ENCODE results near the gene PER1.
A peak's percentile ranks its signal among the peaks of the same experiment; 100 is the strongest.

Gene PER1

DNA sequence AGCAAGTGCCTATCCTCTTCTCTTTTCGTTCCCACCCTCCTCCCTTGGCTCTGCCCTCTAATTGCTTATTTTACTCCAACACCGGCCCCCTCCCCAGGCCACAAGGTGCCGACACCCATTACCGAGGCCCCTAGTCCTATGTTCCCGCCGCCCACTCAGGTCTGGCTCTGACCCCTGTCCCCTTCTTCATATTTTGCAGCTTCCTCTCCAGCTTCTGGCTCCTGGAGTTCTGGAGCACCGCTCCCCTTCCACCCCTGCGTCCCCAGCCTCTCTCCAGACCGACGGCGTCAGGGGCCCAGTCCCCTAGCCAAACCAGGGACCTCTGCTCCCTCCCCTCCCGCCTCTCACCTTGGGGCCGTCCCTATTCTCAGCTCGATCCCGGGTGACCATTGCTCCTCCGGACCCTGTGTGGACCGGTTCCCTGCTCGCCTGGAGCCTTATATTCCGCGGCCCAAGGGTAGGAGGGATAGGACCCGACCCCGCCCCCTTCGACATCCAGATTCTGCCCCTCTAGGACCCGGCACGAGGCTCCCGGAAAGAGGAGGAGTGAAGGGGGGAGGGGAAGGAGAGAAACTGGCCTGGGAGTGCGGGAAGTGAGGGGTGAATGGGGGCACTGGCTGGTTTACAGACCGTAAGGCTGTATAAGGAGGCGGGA lies 28.4 kb downstream of the PER1 start, which contains the start of gene HES7:
TSS of gene HES7 (minus strand) at position 412 of the 655 bp plus-strand sequence. CDS start at position 390, 22 bp downstream.
- peak; percentile 14 for DNase-seq (ENCODE audit: low read depth)
- TF ChIP-seq, protein P1, sequence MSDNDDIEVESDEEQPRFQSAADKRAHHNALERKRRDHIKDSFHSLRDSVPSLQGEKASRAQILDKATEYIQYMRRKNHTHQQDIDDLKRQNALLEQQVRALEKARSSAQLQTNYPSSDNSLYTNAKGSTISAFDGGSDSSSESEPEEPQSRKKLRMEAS (IDR thresholded peaks at IDR 0.05; ENCODE audit: low read depth, low read length), result no peak
- no peak for TF ChIP-seq POLR2A (IDR thresholded peaks at IDR 0.05; ENCODE audit: extremely low read depth, insufficient read length)
- no peak for TF ChIP-seq MYC (IDR thresholded peaks at IDR 0.05; ENCODE audit: low read depth, low read length)
- TF ChIP-seq, protein P2, sequence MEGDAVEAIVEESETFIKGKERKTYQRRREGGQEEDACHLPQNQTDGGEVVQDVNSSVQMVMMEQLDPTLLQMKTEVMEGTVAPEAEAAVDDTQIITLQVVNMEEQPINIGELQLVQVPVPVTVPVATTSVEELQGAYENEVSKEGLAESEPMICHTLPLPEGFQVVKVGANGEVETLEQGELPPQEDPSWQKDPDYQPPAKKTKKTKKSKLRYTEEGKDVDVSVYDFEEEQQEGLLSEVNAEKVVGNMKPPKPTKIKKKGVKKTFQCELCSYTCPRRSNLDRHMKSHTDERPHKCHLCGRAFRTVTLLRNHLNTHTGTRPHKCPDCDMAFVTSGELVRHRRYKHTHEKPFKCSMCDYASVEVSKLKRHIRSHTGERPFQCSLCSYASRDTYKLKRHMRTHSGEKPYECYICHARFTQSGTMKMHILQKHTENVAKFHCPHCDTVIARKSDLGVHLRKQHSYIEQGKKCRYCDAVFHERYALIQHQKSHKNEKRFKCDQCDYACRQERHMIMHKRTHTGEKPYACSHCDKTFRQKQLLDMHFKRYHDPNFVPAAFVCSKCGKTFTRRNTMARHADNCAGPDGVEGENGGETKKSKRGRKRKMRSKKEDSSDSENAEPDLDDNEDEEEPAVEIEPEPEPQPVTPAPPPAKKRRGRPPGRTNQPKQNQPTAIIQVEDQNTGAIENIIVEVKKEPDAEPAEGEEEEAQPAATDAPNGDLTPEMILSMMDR (IDR thresholded peaks at IDR 0.05; ENCODE audit: low read depth, low read length), result no peak
- H3K4me3 ChIP-seq (ENCODE audit: low read depth, low read length), result no peak within 1 kb of the TSS

DNA sequence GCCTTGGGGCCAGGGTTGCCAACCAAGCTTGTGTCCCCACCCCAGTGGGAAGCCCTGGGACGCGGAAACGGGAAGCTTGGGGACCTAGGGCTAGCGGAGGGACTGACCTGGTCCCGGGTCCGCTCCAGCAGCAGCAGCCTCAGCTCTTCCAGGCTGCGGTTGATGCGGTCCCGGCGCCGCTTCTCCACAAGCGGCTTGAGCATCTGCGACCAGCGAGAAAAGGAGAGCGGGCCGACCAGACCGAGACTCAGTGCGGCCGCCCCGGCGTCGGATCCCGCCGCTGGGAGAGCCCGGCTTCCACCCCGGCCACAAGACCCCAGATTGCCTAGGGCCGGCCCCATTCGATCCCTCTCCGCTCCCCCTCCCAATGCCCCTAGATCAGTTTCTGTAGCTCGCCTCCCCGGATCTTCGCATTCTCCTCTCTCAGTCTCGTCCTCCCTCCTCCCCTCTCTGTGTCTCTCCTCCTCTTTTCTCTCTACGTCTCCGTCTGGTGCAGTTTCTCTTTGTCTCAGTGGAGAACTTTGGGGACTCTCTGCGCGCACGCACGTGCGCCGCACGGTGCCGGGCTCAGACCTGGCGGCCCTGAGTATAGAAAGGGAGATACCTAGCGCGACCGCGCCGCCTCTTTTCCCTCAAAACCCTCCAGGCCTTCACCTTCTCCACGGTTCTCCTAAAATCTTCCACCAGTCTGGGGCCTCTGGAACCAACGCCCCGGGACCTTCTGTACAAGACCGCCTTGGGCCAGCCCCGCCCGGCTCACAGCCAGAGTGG lies 29.1 kb downstream of the PER1 start:
- peak; percentile 36 for DNase-seq (ENCODE audit: low read depth)
- H3K4me3 ChIP-seq (ENCODE audit: low read depth, low read length), result no peak overlapping the region
- no peak for TF ChIP-seq POLR2A (IDR thresholded peaks at IDR 0.05; ENCODE audit: extremely low read depth, insufficient read length)
- TF ChIP-seq, protein P1 (IDR thresholded peaks at IDR 0.05; ENCODE audit: low read depth, low read length), result peak; percentile 61

DNA sequence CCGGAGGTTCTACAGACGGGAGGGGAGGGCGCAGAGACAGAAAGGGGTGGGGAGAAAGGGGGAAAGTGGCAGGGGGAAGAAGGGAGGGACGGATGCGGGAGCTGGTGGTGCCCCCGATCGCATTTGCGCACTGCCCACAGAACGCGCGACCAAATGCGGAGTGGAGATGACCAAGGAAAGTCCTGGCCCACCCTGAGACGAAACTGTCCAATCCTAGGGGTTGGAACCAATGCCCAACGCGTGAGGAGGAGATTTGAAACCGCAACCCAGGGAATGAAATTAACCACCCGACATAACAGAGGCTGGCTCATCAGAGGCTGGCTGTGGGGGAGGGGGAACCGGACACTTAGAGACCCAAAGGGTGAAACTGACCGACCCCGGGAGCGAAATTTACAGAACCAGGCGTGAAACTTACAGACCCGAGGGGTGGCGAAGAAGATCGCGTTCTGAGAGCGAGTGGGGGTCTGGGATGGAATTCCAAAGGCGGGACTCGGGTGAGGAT lies 29.7 kb downstream of the PER1 start:
- peak overlapping the region; percentile 16 for H3K4me3 ChIP-seq (ENCODE audit: low read depth, low read length)
- peak; percentile 28 for DNase-seq (ENCODE audit: low read depth)
- TF ChIP-seq POLR2A (IDR thresholded peaks at IDR 0.05; ENCODE audit: extremely low read depth, insufficient read length) (no peak), MYC (IDR thresholded peaks at IDR 0.05; ENCODE audit: low read depth, low read length) (no peak)
- TF ChIP-seq, protein P1 (IDR thresholded peaks at IDR 0.05; ENCODE audit: low read depth, low read length), result no peak
- TF ChIP-seq, protein P2 (IDR thresholded peaks at IDR 0.05; ENCODE audit: low read depth, low read length), result no peak

DNA sequence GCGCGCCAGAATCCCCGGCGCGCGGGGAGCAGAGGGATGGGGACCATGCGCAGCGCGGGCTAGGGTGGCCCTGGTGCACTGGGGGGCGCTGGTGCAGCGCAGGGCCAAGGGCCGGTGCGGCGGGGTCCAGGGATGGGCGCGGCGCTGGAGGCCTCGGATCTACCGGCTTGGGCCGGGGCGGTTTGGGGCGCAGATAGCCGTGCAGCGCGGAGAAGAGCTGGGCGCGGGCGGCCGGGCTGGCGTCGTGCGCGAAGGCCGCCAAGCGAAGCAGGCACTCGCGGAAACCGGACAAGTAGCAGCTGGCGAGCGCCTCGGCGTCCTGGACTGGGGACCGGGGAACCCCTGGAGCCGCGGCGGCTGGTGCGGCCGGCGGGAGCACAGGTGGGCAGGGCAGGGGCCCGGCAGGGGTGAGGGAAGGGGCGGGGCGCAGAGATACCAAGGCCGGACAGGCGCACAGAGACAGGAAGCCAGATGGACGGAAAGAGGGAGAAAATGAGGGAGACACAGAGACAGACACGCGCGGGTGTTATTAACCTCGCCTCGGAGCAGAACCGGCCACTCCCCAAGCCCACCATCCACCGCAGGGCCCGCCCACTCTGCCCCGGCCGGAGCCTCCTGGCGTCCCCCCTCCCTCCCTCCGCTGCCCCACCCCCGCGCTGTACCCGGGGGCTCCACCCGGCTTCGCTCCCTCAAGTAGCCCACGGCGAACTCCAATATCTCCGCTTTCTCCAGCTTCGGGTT lies 30.4 kb downstream of the PER1 start:
- TF ChIP-seq, protein P2 (IDR thresholded peaks at IDR 0.05; ENCODE audit: low read depth, low read length), result peak; percentile 36
- TF ChIP-seq MYC (IDR thresholded peaks at IDR 0.05; ENCODE audit: low read depth, low read length), result 0 out of 2 replicates have a peak, but pooled peaks have one; percentile 30
- no peak for TF ChIP-seq POLR2A (IDR thresholded peaks at IDR 0.05; ENCODE audit: extremely low read depth, insufficient read length)
- TF ChIP-seq, protein P1 (IDR thresholded peaks at IDR 0.05; ENCODE audit: low read depth, low read length), result peak; percentile 5; the same call in 1 of the 2 replicates
- peak; percentile 83 for DNase-seq (ENCODE audit: low read depth)

DNA sequence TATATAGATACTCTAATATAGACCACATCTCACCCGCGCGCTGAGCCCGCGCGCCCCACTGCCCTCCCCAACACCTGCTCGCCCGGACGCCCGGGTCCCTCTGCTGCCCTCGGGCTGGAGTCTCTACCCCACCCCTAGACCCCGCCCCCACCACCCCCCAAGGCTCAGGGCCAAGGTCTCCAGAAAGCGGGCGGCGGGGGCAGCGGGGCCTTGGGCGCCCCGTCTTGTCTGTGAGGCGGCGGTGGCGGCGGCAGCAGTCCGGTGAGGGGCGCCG lies 30.9 kb downstream of the PER1 start:
- DNase-seq (ENCODE audit: low read depth), result no peak
- TF ChIP-seq POLR2A (IDR thresholded peaks at IDR 0.05; ENCODE audit: extremely low read depth, insufficient read length), result no peak
- TF ChIP-seq, protein P1 (IDR thresholded peaks at IDR 0.05; ENCODE audit: low read depth, low read length), result no peak
- TF ChIP-seq, protein P2 (IDR thresholded peaks at IDR 0.05; ENCODE audit: low read depth, low read length), result no peak
- TF ChIP-seq MYC (IDR thresholded peaks at IDR 0.05; ENCODE audit: low read depth, low read length), result no peak
- peak overlapping the region; percentile 62 for H3K4me3 ChIP-seq (ENCODE audit: low read depth, low read length)

More for the DNA sequence above, 30.4 kb downstream of the PER1 start:
- peak overlapping the region; percentile 16 for H3K4me3 ChIP-seq (ENCODE audit: low read depth, low read length)

All from NB4 (cell line).